ENCODE measurements around the gene KCTD11. TPM values are rescaled to one million over a fixed set of nuclear protein-coding genes. Genes with fewer than 3 reads are reported as not detected.

KCTD11 gene
- total and polyA plus RNA-seq, 2 of the 13 experiments (the other 11 are each of a cell fraction or from before 2014, with no cell fraction given): 1.6 to 2.6 TPM

GRCh38 chr17:7356072-7356549 is 4.1 kb downstream of the KCTD11 start (continued):
- TF ChIP-seq PCBP2 (optimal IDR thresholded peaks at IDR 0.05; ENCODE audit: low read depth, low read length, poor library complexity, severe bottlenecking): no peak
- TF ChIP-seq NCOA2 (CRISPR knock-in tag; IDR thresholded peaks at IDR 0.05): peak; percentile 19; the same call in 1 of the 2 replicates
- TF ChIP-seq DPF2 (CRISPR knock-in tag; IDR thresholded peaks at IDR 0.05; ENCODE audit: borderline replicate concordance, low read depth): 0 out of 2 replicates have a peak, but pooled peaks have one; percentile 36
- TF ChIP-seq NFAT5 (CRISPR knock-in tag; IDR thresholded peaks at IDR 0.05): no peak
- peak; percentile 51; the same call in 1 of the 2 replicates for TF ChIP-seq ZNF772 (CRISPR knock-in tag; IDR thresholded peaks at IDR 0.05)
- TF ChIP-seq EZH2 (conservative IDR thresholded peaks at IDR 0.05; ENCODE audit: low read depth, low read length): no peak
- TF ChIP-seq TCF12 (IDR thresholded peaks at IDR 0.05): no peak
- TF ChIP-seq TCF12 (CRISPR knock-in tag; IDR thresholded peaks at IDR 0.05): no peak
- no peak for TF ChIP-seq ZNF329 (CRISPR knock-in tag; IDR thresholded peaks at IDR 0.05; ENCODE audit: low read depth)
- no peak for TF ChIP-seq KLF6 (CRISPR knock-in tag; IDR thresholded peaks at IDR 0.05)
- no peak for TF ChIP-seq IKZF4 (CRISPR knock-in tag; IDR thresholded peaks at IDR 0.05; ENCODE audit: borderline replicate concordance, low read depth, not compliant biosample characterization)
- TF ChIP-seq HMGXB4 (CRISPR knock-in tag; IDR thresholded peaks at IDR 0.05; ENCODE audit: borderline replicate concordance in 1 of 2, low read depth in 1 of 2): peak; percentile 48 to 79; a peak in 3 of 4 replicates
- TF ChIP-seq ZNF407 (CRISPR knock-in tag; IDR thresholded peaks at IDR 0.05; ENCODE audit: not compliant biosample characterization): no peak
